ENCODE data around the gene ARID1B. TPM values are rescaled to one million over a fixed set of nuclear protein-coding genes. Genes with fewer than 3 reads are reported as not detected.

ARID1B gene
- total and polyA plus RNA-seq, 10 of the 15 experiments (the other 5 are each of a cell fraction or from before 2014, with no cell fraction given) = 24.7 to 133 (median 54.6) TPM

GRCh38 chr6:157072128-157072527, 294.9 kb downstream of the ARID1B start:
- ATAC-seq = no peak

GRCh38 chr6:157073596-157073995, 296.4 kb downstream of the ARID1B start:
- H3K4me3 ChIP-seq = no peak overlapping the region
- no peak overlapping the region for H3K27ac ChIP-seq (ENCODE audit: control insufficient read depth, insufficient read depth)
- H3K9ac ChIP-seq (ENCODE audit: control insufficient read depth, insufficient read depth, low read length) = no peak overlapping the region
- BruUV-seq (replicated peaks) = no TSS peak
- peaks cover 28% of the 10 kb centered on the region for H3K4me1 ChIP-seq (ENCODE audit: control insufficient read depth, insufficient read depth, low read length)
- in situ Hi-C loops (cut with MboI) = no loop called here
- H3K27me3 ChIP-seq (replicated peaks in 1 of 2; ENCODE audit: control insufficient read depth in 2 of 2, insufficient read depth in 2 of 2, low read length in 1 of 2) = no peaks in the 10 kb centered on the region
- ATAC-seq (no peak), FAIRE-seq (no peak), DNase-seq (ENCODE audit: low read depth, low spot score) (no peak)
- H2AFZ ChIP-seq (ENCODE audit: control insufficient read depth, low read depth, low read length) = no peak overlapping the region
- no peaks in the 10 kb centered on the region; a peak in 2 of 4 replicates for H3K36me3 ChIP-seq (ENCODE audit: control insufficient read depth in 2 of 2, insufficient read depth in 2 of 2, low read length in 1 of 2)
- ChIA-PET POLR2A (no interaction called here), RAD21 (ENCODE audit: unreplicated experiment) (no interaction called here), CTCF (no interaction called here), SMC1A (ENCODE audit: uncharacterized antibody, unreplicated experiment) (no interaction called here)
- peaks cover 15% of the 10 kb centered on the region for H4K20me1 ChIP-seq (ENCODE audit: control insufficient read depth, insufficient read depth)
- H3K4me2 ChIP-seq (ENCODE audit: control insufficient read depth, insufficient read depth) = no peak overlapping the region
- intact Hi-C loops (cut with micrococcal nuclease; ENCODE audit: unreplicated experiment) = no loop called here
- 93% methylated on average over 4 of the region's 4 CpGs for WGBS (ENCODE audit: insufficient coverage, insufficient replicate concordance, low lambda C conversion rate, missing lambda C conversion rate)
- no peaks in the 10 kb centered on the region for H3K9me3 ChIP-seq (replicated peaks; ENCODE audit: control insufficient read depth, insufficient read depth, low read length)
- peaks cover 20% of the 10 kb centered on the region for H3K79me2 ChIP-seq (ENCODE audit: control insufficient read depth, insufficient read depth, low read length)
- TF ChIP-seq SIN3A (IDR thresholded peaks at IDR 0.05; ENCODE audit: low read depth, low read length) = no peak
- TF ChIP-seq IKZF1 (conservative IDR thresholded peaks at IDR 0.05) = no peak
- no peak for TF ChIP-seq CEBPZ (IDR thresholded peaks at IDR 0.05; ENCODE audit: low read depth, low read length)
- TF ChIP-seq E2F8 (IDR thresholded peaks at IDR 0.05; ENCODE audit: low read depth, partially characterized antibody) = no peak
- TF ChIP-seq FOS (IDR thresholded peaks at IDR 0.05; ENCODE audit: borderline replicate concordance, extremely low read depth, insufficient read length) = no peak
- no peak for TF ChIP-seq ZZZ3 (IDR thresholded peaks at IDR 0.05; ENCODE audit: control insufficient read depth, insufficient read length, low read depth)
- TF ChIP-seq EP300 (IDR thresholded peaks at IDR 0.05; ENCODE audit: borderline replicate concordance in 1 of 2, control insufficient read depth in 1 of 2, low read depth in 2 of 2, low read length in 2 of 2) = no peak
- TF ChIP-seq MYB (IDR thresholded peaks at IDR 0.05; ENCODE audit: borderline replicate concordance, low read depth, low read length) = no peak
- no peak for TF ChIP-seq SMARCA5 (IDR thresholded peaks at IDR 0.05)
- TF ChIP-seq SRF (IDR thresholded peaks at IDR 0.05; ENCODE audit: low read depth in 2 of 2, low read length in 2 of 2) = no peak

More at GRCh38 chr6:157072128-157072527, 294.9 kb downstream of the ARID1B start:
- CTCF ChIA-PET = interaction anchor here (1.5 kb wide), 1 partner anchor 19 kb away, joined by 3 read pairs; no protein-coding TSS in a partner anchor
- peaks cover 17% of the 10 kb centered on the region for H4K20me1 ChIP-seq (ENCODE audit: control insufficient read depth, insufficient read depth)
- H3K9ac ChIP-seq (ENCODE audit: control insufficient read depth, insufficient read depth, low read length) = no peak overlapping the region
- SMC1A ChIA-PET (ENCODE audit: uncharacterized antibody, unreplicated experiment) = interaction anchor here (1.0 to 1.3 kb wide), 2 partner anchors 8 to 15 kb away, joined by 4 read pairs; no protein-coding TSS in a partner anchor
- BruUV-seq (replicated peaks) = no TSS peak
- H3K4me3 ChIP-seq = no peak overlapping the region
- 0 out of 2 replicates have a peak, but pooled peaks have one; percentile 46 for TF ChIP-seq SPI1 (IDR thresholded peaks at IDR 0.05; ENCODE audit: borderline replicate concordance, insufficient read depth, low read depth, low read length)
- TF ChIP-seq STAT3 (IDR thresholded peaks at IDR 0.05; ENCODE audit: low read depth, low read length) = no peak
- no peak for TF ChIP-seq EED (IDR thresholded peaks at IDR 0.05; ENCODE audit: low read depth)
- H3K4me1 ChIP-seq (ENCODE audit: control insufficient read depth, insufficient read depth, low read length) = peaks cover 38% of the 10 kb centered on the region
- DNase-seq (ENCODE audit: low read depth, low spot score) (no peak), FAIRE-seq (no peak)
- POLR2A ChIA-PET = no interaction called here
- no peaks in the 10 kb centered on the region; a peak in 2 of 4 replicates for H3K36me3 ChIP-seq (ENCODE audit: control insufficient read depth in 2 of 2, insufficient read depth in 2 of 2, low read length in 1 of 2)
- intact Hi-C loops (cut with micrococcal nuclease; ENCODE audit: unreplicated experiment) = no loop called here
- 90% methylated on average over 2 of the region's 2 CpGs for WGBS (ENCODE audit: insufficient coverage, insufficient replicate concordance, low lambda C conversion rate, missing lambda C conversion rate)
- H3K27me3 ChIP-seq (replicated peaks in 1 of 2; ENCODE audit: control insufficient read depth in 2 of 2, insufficient read depth in 2 of 2, low read length in 1 of 2) = no peaks in the 10 kb centered on the region
- no peak overlapping the region for H2AFZ ChIP-seq (ENCODE audit: control insufficient read depth, low read depth, low read length)
- H3K79me2 ChIP-seq (ENCODE audit: control insufficient read depth, insufficient read depth, low read length) = peaks cover 16% of the 10 kb centered on the region
- H3K9me3 ChIP-seq (replicated peaks; ENCODE audit: control insufficient read depth, insufficient read depth, low read length) = no peaks in the 10 kb centered on the region
- H3K4me2 ChIP-seq (ENCODE audit: control insufficient read depth, insufficient read depth) = no peak overlapping the region
- in situ Hi-C loops (cut with MboI) = no loop called here
- H3K27ac ChIP-seq (ENCODE audit: control insufficient read depth, insufficient read depth) = no peak overlapping the region
- RAD21 ChIA-PET (ENCODE audit: unreplicated experiment) = no interaction called here

All from GM12878 (cell line).